WTC11 (cell line): ENCODE data around the gene TMEM108. TPM values are rescaled to one million over a fixed set of nuclear protein-coding genes. Genes with fewer than 3 reads are reported as not detected.

Experiments used
- ATAC-seq: fragments of 200-7000 bp; cut with Tn5 transposase; 2 replicates; pipeline ENCODE4 v1.10.0; 2021; ENCODE audit warnings: mild to moderate bottlenecking, moderate library complexity
- CTCF ChIA-PET: fragments of 300-600 bp; sonication (Branson Sonifier 250); formaldehyde crosslinking; loops from one replicate; lab custom pipeline; 2021; ENCODE audit warnings: antibody characterized with exemption; lab: Charles Lee
- POLR2A ChIA-PET: fragments of 350-600 bp; sonication (Branson Sonifier 250); formaldehyde crosslinking; loops from one replicate; lab custom pipeline; 2021; ENCODE audit warnings: antibody characterized with exemption; lab: Charles Lee
- DNase-seq: peaks from one replicate; pipeline ENCODE4 v3.0.0; 2021; ENCODE audit warnings: low spot score
- H3K27ac Mint-ChIP-seq: 2 replicates; pipeline ENCODE4 v1.8.0; 2021; ENCODE audit warnings: mixed read lengths
- H3K27me3 Mint-ChIP-seq: 2 replicates; pipeline ENCODE4 v1.8.0; 2021; ENCODE audit warnings: low read depth, mild to moderate bottlenecking, moderate library complexity, mixed read lengths
- H3K36me3 Mint-ChIP-seq: 2 replicates; pipeline ENCODE4 v1.8.0; 2021; ENCODE audit warnings: mixed read lengths
- H3K4me1 Mint-ChIP-seq: 2 replicates; pipeline ENCODE4 v1.8.0; 2022; ENCODE audit warnings: mixed read lengths
- H3K4me3 Mint-ChIP-seq: 2 replicates; pipeline ENCODE4 v1.8.0; 2021; ENCODE audit warnings: mild to moderate bottlenecking, moderate library complexity, mixed read lengths
- H3K9me3 Mint-ChIP-seq: 2 replicates; pipeline ENCODE4 v1.8.0; 2021; ENCODE audit warnings: mixed read lengths
- ARID4B ChIP-seq: sonication (generic); formaldehyde crosslinking; IDR thresholded peaks from 2 replicates; pipeline ENCODE4 v1.8.0; 2023; ENCODE audit warnings: missing genetic modification reagents, mild to moderate bottlenecking, borderline replicate concordance
- ATF2 ChIP-seq: sonication (generic); formaldehyde crosslinking; IDR thresholded peaks from 2 replicates; pipeline ENCODE4 v1.8.1; 2022; ENCODE audit warnings: low read depth, missing genetic modification reagents, borderline replicate concordance
- ATF3 ChIP-seq: sonication (generic); formaldehyde crosslinking; conservative IDR thresholded peaks from 2 replicates; pipeline ENCODE4 v1.8.1; 2022; ENCODE audit warnings: mild to moderate bottlenecking, missing genetic modification reagents
- E2F4 ChIP-seq: sonication (generic); formaldehyde crosslinking; IDR thresholded peaks from 2 replicates; pipeline ENCODE4 v1.8.1; 2022; ENCODE audit warnings: low read depth, mild to moderate bottlenecking, moderate library complexity, missing genetic modification reagents, borderline replicate concordance
- EMX1 ChIP-seq: fragments of 250-450 bp; sonication (Bioruptor Pico); IDR thresholded peaks from 2 replicates; pipeline ENCODE4 v1.8.0; 2021; ENCODE audit warnings: mild to moderate bottlenecking
- FOXJ3 ChIP-seq: sonication (generic); formaldehyde crosslinking; IDR thresholded peaks from 2 replicates; pipeline ENCODE4 v1.9.0; 2021; ENCODE audit warnings: missing genetic modification reagents, mild to moderate bottlenecking, borderline replicate concordance
- FOXK1 ChIP-seq: sonication (generic); formaldehyde crosslinking; IDR thresholded peaks from 2 replicates; pipeline ENCODE4 v1.8.0; 2022; ENCODE audit warnings: mild to moderate bottlenecking, moderate library complexity, missing genetic modification reagents
- IRF2 ChIP-seq: sonication (generic); formaldehyde crosslinking; IDR thresholded peaks from 2 replicates; pipeline ENCODE4 v1.8.0; 2022; ENCODE audit warnings: low read depth, missing genetic modification reagents, borderline replicate concordance
- NFATC4 ChIP-seq: fragments of 250-450 bp; sonication (Bioruptor Pico); IDR thresholded peaks from 2 replicates; pipeline ENCODE4 v1.9.0; 2021; ENCODE audit warnings: mild to moderate bottlenecking
- NR2C2 ChIP-seq: sonication (generic); formaldehyde crosslinking; IDR thresholded peaks from 2 replicates; pipeline ENCODE4 v1.8.0; 2022; ENCODE audit warnings: mild to moderate bottlenecking, missing genetic modification reagents
- NR3C1 ChIP-seq: sonication (generic); formaldehyde crosslinking; conservative IDR thresholded peaks from 2 replicates; pipeline ENCODE4 v1.8.1; 2023; ENCODE audit warnings: low read depth, mild to moderate bottlenecking, missing genetic modification reagents
- RORB ChIP-seq: fragments of 250-450 bp; sonication (Bioruptor Pico); IDR thresholded peaks from 2 replicates; pipeline ENCODE4 v1.9.0; 2021; ENCODE audit warnings: mild to moderate bottlenecking
- SMAD4 ChIP-seq: sonication (generic); formaldehyde crosslinking; IDR thresholded peaks from 2 replicates; pipeline ENCODE4 v1.8.0; 2022; ENCODE audit warnings: mild to moderate bottlenecking, missing genetic modification reagents
- TCF7 ChIP-seq: sonication (generic); formaldehyde crosslinking; IDR thresholded peaks from 2 replicates; pipeline ENCODE4 v1.8.0; 2022; ENCODE audit warnings: mild to moderate bottlenecking, low read depth, missing genetic modification reagents, moderate library complexity
- ZNF219 ChIP-seq: sonication (generic); formaldehyde crosslinking; IDR thresholded peaks from 2 replicates; pipeline ENCODE4 v1.8.0; 2023; ENCODE audit warnings: missing genetic modification reagents, mild to moderate bottlenecking, borderline replicate concordance
- ZNF317 ChIP-seq: sonication (generic); formaldehyde crosslinking; IDR thresholded peaks from 2 replicates; pipeline ENCODE4 v1.8.1; 2023; ENCODE audit warnings: low read depth, mild to moderate bottlenecking, moderate library complexity, missing genetic modification reagents, borderline replicate concordance
- ZSCAN18 ChIP-seq: fragments of 250-450 bp; sonication (Bioruptor Pico); IDR thresholded peaks from 2 replicates; pipeline ENCODE4 v2.1.2; 2022; ENCODE audit warnings: mild to moderate bottlenecking, moderate library complexity
- total RNA-seq: library from RNA; stranded (reverse); gene quantifications from 3 replicates; pipeline ENCODE4 v1.2.3, GENCODE V29; 2021

The TMEM108 gene
- total RNA-seq, 1 experiment from 2014 or later, result 14.7 TPM

- Mint-ChIP-seq H3K9me3 (peaks cover 72% of the 10 kb centered on the region), H3K27ac (no peak overlapping the region)
- no peak for ATAC-seq
These were observed 30.6 kb upstream of the TMEM108 start for GRCh38 chr3:133007601-133008000.

More at GRCh38 chr3:133007601-133008000, 30.6 kb upstream of the TMEM108 start:
- TF ChIP-seq NR2C2 (CRISPR knock-in tag) (no peak), ZSCAN18 (CRISPR knock-in tag) (no peak), ZNF317 (CRISPR knock-in tag) (no peak), E2F4 (CRISPR knock-in tag) (no peak), RORB (CRISPR knock-in tag) (no peak), NR3C1 (no peak), NFATC4 (CRISPR knock-in tag) (no peak), ATF2 (no peak), SMAD4 (CRISPR knock-in tag) (no peak), TCF7 (no peak), ARID4B (CRISPR knock-in tag) (no peak), FOXK1 (CRISPR knock-in tag) (no peak), IRF2 (CRISPR knock-in tag) (no peak), FOXJ3 (CRISPR knock-in tag) (no peak), ZNF219 (no peak), ATF3 (CRISPR knock-in tag) (no peak), EMX1 (no peak)
- H3K4me3 Mint-ChIP-seq, result no peak overlapping the region
- H3K36me3 Mint-ChIP-seq, result peaks cover 52% of the 10 kb centered on the region
- ChIA-PET CTCF (no interaction called here), POLR2A (no interaction called here)
- H3K4me1 Mint-ChIP-seq, result no peaks in the 10 kb centered on the region
- DNase-seq, result no peak
- H3K27me3 Mint-ChIP-seq, result peaks cover 3% of the 10 kb centered on the region; the same call in 1 of the 2 replicates
